ENCODE data around the gene SUMO2.

SUMO2 gene

DNA sequence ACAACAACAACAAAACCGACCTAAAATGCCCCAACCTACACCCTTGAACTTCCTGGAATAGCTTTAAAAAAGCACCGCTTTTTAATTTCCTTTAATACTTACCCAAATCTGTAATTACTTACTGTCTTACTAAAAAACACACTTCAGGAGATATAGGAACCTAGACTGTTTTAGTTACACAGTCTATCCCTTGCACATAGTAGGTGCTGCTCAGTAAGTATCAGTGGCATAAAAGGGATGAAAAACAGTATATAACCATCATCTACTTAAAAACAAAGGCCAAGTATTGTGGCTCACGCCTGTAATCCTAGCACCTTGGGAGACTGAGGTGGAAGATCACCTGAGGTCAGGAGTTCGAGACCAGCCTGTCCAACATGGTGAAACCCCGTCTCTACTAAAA is 6.1 kb downstream of the SUMO2 start:
- Histone ChIP-seq H3K4me3 (ENCODE audit: low read length) (no peak overlapping the region), H4K20me1 (ENCODE audit: control insufficient read depth, insufficient read depth, low read depth, low read length) (peaks cover 12% of the 10 kb centered on the region; the same call in 1 of the 2 replicates), H3K27me3 (ENCODE audit: control insufficient read depth, low read length) (no peaks in the 10 kb centered on the region), H3F3A (ENCODE audit: control insufficient read depth, insufficient read depth) (peaks cover 14% of the 10 kb centered on the region), H3K9me2 (replicated peaks; ENCODE audit: control insufficient read depth, low read length) (no peaks in the 10 kb centered on the region), H3K4me1 (ENCODE audit: control insufficient read depth, low read length) (peaks cover 10% of the 10 kb centered on the region), H3K9me3 (ENCODE audit: control insufficient read depth, insufficient read depth, low read length) (no peaks in the 10 kb centered on the region), H3K4me2 (ENCODE audit: low read length) (no peak overlapping the region), H3K36me3 (ENCODE audit: control insufficient read depth, low read length) (peaks cover 96% of the 10 kb centered on the region), H3K27ac (ENCODE audit: low read depth, low read length) (no peak overlapping the region), H3K79me2 (ENCODE audit: control insufficient read depth, low read length) (peaks cover 98% of the 10 kb centered on the region)
- TF ChIP-seq, protein P1, sequence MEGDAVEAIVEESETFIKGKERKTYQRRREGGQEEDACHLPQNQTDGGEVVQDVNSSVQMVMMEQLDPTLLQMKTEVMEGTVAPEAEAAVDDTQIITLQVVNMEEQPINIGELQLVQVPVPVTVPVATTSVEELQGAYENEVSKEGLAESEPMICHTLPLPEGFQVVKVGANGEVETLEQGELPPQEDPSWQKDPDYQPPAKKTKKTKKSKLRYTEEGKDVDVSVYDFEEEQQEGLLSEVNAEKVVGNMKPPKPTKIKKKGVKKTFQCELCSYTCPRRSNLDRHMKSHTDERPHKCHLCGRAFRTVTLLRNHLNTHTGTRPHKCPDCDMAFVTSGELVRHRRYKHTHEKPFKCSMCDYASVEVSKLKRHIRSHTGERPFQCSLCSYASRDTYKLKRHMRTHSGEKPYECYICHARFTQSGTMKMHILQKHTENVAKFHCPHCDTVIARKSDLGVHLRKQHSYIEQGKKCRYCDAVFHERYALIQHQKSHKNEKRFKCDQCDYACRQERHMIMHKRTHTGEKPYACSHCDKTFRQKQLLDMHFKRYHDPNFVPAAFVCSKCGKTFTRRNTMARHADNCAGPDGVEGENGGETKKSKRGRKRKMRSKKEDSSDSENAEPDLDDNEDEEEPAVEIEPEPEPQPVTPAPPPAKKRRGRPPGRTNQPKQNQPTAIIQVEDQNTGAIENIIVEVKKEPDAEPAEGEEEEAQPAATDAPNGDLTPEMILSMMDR (IDR thresholded peaks at IDR 0.05; ENCODE audit: low read depth, low read length, poor library complexity, severe bottlenecking), result no peak
- TF ChIP-seq EZH2phosphoT487 (IDR thresholded peaks at IDR 0.05; ENCODE audit: borderline replicate concordance, low read length), result no peak

DNA sequence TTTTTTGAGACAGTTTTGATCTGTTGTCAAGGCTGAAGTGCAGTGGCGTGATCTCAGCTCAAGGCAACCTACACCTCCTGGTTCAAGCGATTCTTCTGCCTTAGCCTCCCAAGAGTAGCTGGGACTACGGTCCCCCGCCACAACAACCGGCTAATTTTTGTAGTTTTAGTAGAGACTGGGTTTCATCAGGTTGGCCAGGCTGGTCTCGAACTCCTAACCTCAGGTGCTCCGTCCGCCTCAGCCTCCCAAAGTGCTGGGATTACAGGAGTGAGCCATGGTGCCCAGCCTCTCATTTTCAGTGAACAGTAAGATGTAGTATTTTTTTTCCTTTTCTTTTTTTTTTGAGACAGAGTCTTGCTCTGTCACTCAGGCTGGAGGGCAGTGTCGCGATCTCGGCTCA is 7.8 kb downstream of the SUMO2 start:
- H3K36me3 ChIP-seq (ENCODE audit: control insufficient read depth, low read length), result peaks cover 97% of the 10 kb centered on the region
- H3K9me2 ChIP-seq (replicated peaks; ENCODE audit: control insufficient read depth, low read length), result no peaks in the 10 kb centered on the region
- H3K27ac ChIP-seq (ENCODE audit: low read depth, low read length), result no peak overlapping the region
- peaks cover 4% of the 10 kb centered on the region; the same call in 1 of the 2 replicates for H3K4me1 ChIP-seq (ENCODE audit: control insufficient read depth, low read length)
- TF ChIP-seq, protein P1 (IDR thresholded peaks at IDR 0.05; ENCODE audit: low read depth, low read length, poor library complexity, severe bottlenecking), result no peak
- no peak for TF ChIP-seq EZH2phosphoT487 (IDR thresholded peaks at IDR 0.05; ENCODE audit: borderline replicate concordance, low read length)
- no peak overlapping the region for H3K4me3 ChIP-seq (ENCODE audit: low read length)
- H3K4me2 ChIP-seq (ENCODE audit: low read length), result no peak overlapping the region
- H3K9me3 ChIP-seq (ENCODE audit: control insufficient read depth, insufficient read depth, low read length), result no peaks in the 10 kb centered on the region
- peaks cover 98% of the 10 kb centered on the region for H3K79me2 ChIP-seq (ENCODE audit: control insufficient read depth, low read length)
- H3K27me3 ChIP-seq (ENCODE audit: control insufficient read depth, low read length), result no peaks in the 10 kb centered on the region
- peaks cover 5% of the 10 kb centered on the region; the same call in 1 of the 2 replicates for H4K20me1 ChIP-seq (ENCODE audit: control insufficient read depth, insufficient read depth, low read depth, low read length)
- H3F3A ChIP-seq (ENCODE audit: control insufficient read depth, insufficient read depth), result peaks cover 14% of the 10 kb centered on the region

DNA sequence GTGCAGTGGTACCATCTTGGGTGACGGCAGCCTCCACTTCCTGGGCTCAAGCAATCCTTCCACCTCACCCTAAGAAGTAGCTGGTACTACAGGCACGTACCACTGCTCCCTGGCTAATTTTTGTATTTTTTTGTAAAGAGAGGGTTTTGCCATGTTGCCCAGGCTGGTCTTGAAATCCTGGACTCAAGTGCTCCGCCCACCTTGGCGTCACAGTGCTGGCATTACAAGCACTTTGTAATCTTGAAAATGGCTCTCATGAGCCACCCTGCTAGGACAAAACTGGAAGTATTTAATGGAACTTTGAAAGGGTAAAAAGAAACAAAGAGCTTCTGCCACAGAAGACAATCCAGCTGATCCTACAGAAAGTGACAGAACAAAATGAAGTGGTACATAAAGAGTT is 9.2 kb downstream of the SUMO2 start:
- no peak overlapping the region for H3K4me3 ChIP-seq (ENCODE audit: low read length)
- peaks cover 18% of the 10 kb centered on the region for H3F3A ChIP-seq (ENCODE audit: control insufficient read depth, insufficient read depth)
- no peak overlapping the region for H3K4me2 ChIP-seq (ENCODE audit: low read length)
- no peaks in the 10 kb centered on the region for H3K27me3 ChIP-seq (ENCODE audit: control insufficient read depth, low read length)
- no peaks in the 10 kb centered on the region for H3K9me2 ChIP-seq (replicated peaks; ENCODE audit: control insufficient read depth, low read length)
- no peaks in the 10 kb centered on the region for H3K9me3 ChIP-seq (ENCODE audit: control insufficient read depth, insufficient read depth, low read length)
- H4K20me1 ChIP-seq (ENCODE audit: control insufficient read depth, insufficient read depth, low read depth, low read length), result no peaks in the 10 kb centered on the region; the same call in 1 of the 2 replicates
- peaks cover 97% of the 10 kb centered on the region for H3K79me2 ChIP-seq (ENCODE audit: control insufficient read depth, low read length)
- TF ChIP-seq, protein P1 (IDR thresholded peaks at IDR 0.05; ENCODE audit: low read depth, low read length, poor library complexity, severe bottlenecking), result no peak
- TF ChIP-seq EZH2phosphoT487 (IDR thresholded peaks at IDR 0.05; ENCODE audit: borderline replicate concordance, low read length), result no peak
- H3K36me3 ChIP-seq (ENCODE audit: control insufficient read depth, low read length), result peaks cover 93% of the 10 kb centered on the region
- no peak overlapping the region for H3K27ac ChIP-seq (ENCODE audit: low read depth, low read length)
- H3K4me1 ChIP-seq (ENCODE audit: control insufficient read depth, low read length), result peaks cover 4% of the 10 kb centered on the region; the same call in 1 of the 2 replicates

All from DOHH2 (cell line).